ENCODE results near the gene CFC1B.
"Not testable (repeated sequence)": the region's sequence is repeated elsewhere in the genome, so short reads cannot be mapped to it uniquely, and the experiment has no call there.

Gene CFC1B

GRCh38 chr2:130520992-130521391, at the start of gene CFC1B:
CFC1B (plus strand) TSS chr2:130521222; CDS start chr2:130521485, 263 bp downstream.
- not testable (repeated sequence) for DNase-seq

- DNase-seq, result not testable (repeated sequence)
These were observed 29.9 kb upstream of the CFC1B start for GRCh38 chr2:130491073-130491472.

- not testable (repeated sequence) for DNase-seq
These were observed 11.8 kb upstream of the CFC1B start, which contains the start of gene POTEI for GRCh38 chr2:130509228-130509627. POTEI (minus strand) TSS chr2:130509328; CDS start chr2:130509235, 93 bp downstream.

- DNase-seq, result not testable (repeated sequence)
These were observed 9.9 kb upstream of the CFC1B start for GRCh38 chr2:130510807-130511746.

GRCh38 chr2:130511747-130512451, 9.1 kb upstream of the CFC1B start:
- not testable (repeated sequence) for DNase-seq

- not testable (repeated sequence) for DNase-seq
These were observed 2.4 kb upstream of the CFC1B start for GRCh38 chr2:130518516-130519106.

GRCh38 chr2:130522390-130522789, 1.4 kb downstream of the CFC1B start:
- DNase-seq, result not testable (repeated sequence)

- DNase-seq, result not testable (repeated sequence)
These were observed 6.4 kb downstream of the CFC1B start for GRCh38 chr2:130527365-130527967.

GRCh38 chr2:130529545-130529944, 8.5 kb downstream of the CFC1B start:
- DNase-seq, result not testable (repeated sequence)

GRCh38 chr2:130530212-130530611, 9.2 kb downstream of the CFC1B start:
- DNase-seq, result not testable (repeated sequence)

- DNase-seq, result not testable (repeated sequence)
These were observed 10.2 kb downstream of the CFC1B start for GRCh38 chr2:130531225-130531624.

GRCh38 chr2:130531672-130532071, 10.7 kb downstream of the CFC1B start:
- DNase-seq, result not testable (repeated sequence)

- DNase-seq, result not testable (repeated sequence)
These were observed 15.6 kb downstream of the CFC1B start for GRCh38 chr2:130536654-130537053.

GRCh38 chr2:130538271-130538670, 17.2 kb downstream of the CFC1B start:
- DNase-seq, result not testable (repeated sequence)

GRCh38 chr2:130542789-130543188, 21.8 kb downstream of the CFC1B start:
- not testable (repeated sequence) for DNase-seq

- DNase-seq, result not testable (repeated sequence)
These were observed 22.9 kb downstream of the CFC1B start for GRCh38 chr2:130543785-130544528.

- DNase-seq, result not testable (repeated sequence)
These were observed 24.0 kb downstream of the CFC1B start for GRCh38 chr2:130544978-130545377.

- not testable (repeated sequence) for DNase-seq
These were observed 27.4 kb downstream of the CFC1B start for GRCh38 chr2:130548418-130548817.

- DNase-seq, result not testable (repeated sequence)
These were observed 28.5 kb downstream of the CFC1B start for GRCh38 chr2:130549475-130549874.

GRCh38 chr2:130554178-130554577, 33.2 kb downstream of the CFC1B start:
- not testable (repeated sequence) for DNase-seq

- not testable (repeated sequence) for DNase-seq
These were observed 35.4 kb downstream of the CFC1B start for GRCh38 chr2:130556441-130556840.

- not testable (repeated sequence) for DNase-seq
These were observed 45.1 kb downstream of the CFC1B start for GRCh38 chr2:130566165-130566564.
